ENCODE measurements around the gene HRH1.

HRH1 gene

GRCh38 chr3:11235385-11235784 is 81.1 kb downstream of the HRH1 start:
- in situ Hi-C loops (cut with MboI; ENCODE audit: low sequenced_read_pairs, unreplicated experiment) = loop anchor here (10.0 kb wide), 1 partner anchor 99 kb away; no protein-coding TSS in a partner anchor
- no peak for DNase-seq (ENCODE audit: low spot score)
- TF ChIP-seq CTCF (IDR thresholded peaks at IDR 0.05; ENCODE audit: borderline replicate concordance, control extremely low read depth, extremely low read depth, insufficient read depth, missing control alignments) = no peak

- DNase-seq (ENCODE audit: low spot score) = peak; percentile 73
- TF ChIP-seq CTCF (IDR thresholded peaks at IDR 0.05; ENCODE audit: borderline replicate concordance, control extremely low read depth, extremely low read depth, insufficient read depth, missing control alignments) = peak; percentile 62
- in situ Hi-C loops (cut with MboI; ENCODE audit: low sequenced_read_pairs, unreplicated experiment) = loop anchor here (10.0 kb wide), 1 partner anchor 98 kb away; no protein-coding TSS in a partner anchor
Measured at GRCh38 chr3:11236588-11237461, 82.5 kb downstream of the HRH1 start.

- no peak for DNase-seq (ENCODE audit: low spot score)
- in situ Hi-C loops (cut with MboI; ENCODE audit: low sequenced_read_pairs, unreplicated experiment) = loop anchor here (10.0 kb wide), 1 partner anchor 97 kb away; no protein-coding TSS in a partner anchor
- TF ChIP-seq CTCF (IDR thresholded peaks at IDR 0.05; ENCODE audit: borderline replicate concordance, control extremely low read depth, extremely low read depth, insufficient read depth, missing control alignments) = no peak
Measured at GRCh38 chr3:11238060-11238459, 83.8 kb downstream of the HRH1 start.

- in situ Hi-C loops (cut with MboI; ENCODE audit: low sequenced_read_pairs, unreplicated experiment) = loop anchor here (10.0 kb wide), 1 partner anchor 96 kb away; no protein-coding TSS in a partner anchor
- TF ChIP-seq CTCF (IDR thresholded peaks at IDR 0.05; ENCODE audit: borderline replicate concordance, control extremely low read depth, extremely low read depth, insufficient read depth, missing control alignments) = no peak
- no peak for DNase-seq (ENCODE audit: low spot score)
Measured at GRCh38 chr3:11238880-11239279, 84.6 kb downstream of the HRH1 start.

- DNase-seq (ENCODE audit: low spot score) = no peak
- in situ Hi-C loops (cut with MboI; ENCODE audit: low sequenced_read_pairs, unreplicated experiment) = loop anchor here (10.0 kb wide), 1 partner anchor 95 kb away; no protein-coding TSS in a partner anchor
- no peak for TF ChIP-seq CTCF (IDR thresholded peaks at IDR 0.05; ENCODE audit: borderline replicate concordance, control extremely low read depth, extremely low read depth, insufficient read depth, missing control alignments)
Measured at GRCh38 chr3:11239796-11240195, 85.5 kb downstream of the HRH1 start.

GRCh38 chr3:11240496-11240895 is 86.2 kb downstream of the HRH1 start:
- TF ChIP-seq CTCF (IDR thresholded peaks at IDR 0.05; ENCODE audit: borderline replicate concordance, control extremely low read depth, extremely low read depth, insufficient read depth, missing control alignments) = no peak
- in situ Hi-C loops (cut with MboI; ENCODE audit: low sequenced_read_pairs, unreplicated experiment) = no loop called here
- DNase-seq (ENCODE audit: low spot score) = no peak

Data from GM13976 (cell line).